Ovary (tissue), 9 donors: ENCODE measurements around the gene TOGARAM2. TPM values are rescaled to one million over a fixed set of nuclear protein-coding genes. Genes with fewer than 3 reads are reported as not detected.
A peak's percentile ranks its signal among the peaks of the same experiment; 100 is the strongest.

Source experiments
- DNase-seq, 5 donors: peaks; one replicate each; pipeline ENCODE4 v3.0.0-alpha.2; 2019 to 2020
- H3K27ac ChIP-seq, 2 donors: fragments of 200-600 bp; one replicate each; pipeline versions ENCODE4 v1.5.1 to v1.8.0; 2019 to 2022
- H3K27me3 ChIP-seq: fragments of 200-600 bp; one replicate; pipeline ENCODE4 v1.8.0; 2022
- H3K36me3 ChIP-seq: fragments of 200-600 bp; sonication (generic); one replicate; pipeline ENCODE4 v1.5.1; 2019
- H3K4me1 ChIP-seq: one replicate; pipeline ENCODE4 v1.8.1; 2013; ENCODE audit warnings: mild to moderate bottlenecking, moderate library complexity; ENCODE audit not compliant: insufficient read depth
- H3K4me3 ChIP-seq: fragments of 200-600 bp; sonication (generic); one replicate; pipeline ENCODE4 v1.5.1; 2017
- H3K9me3 ChIP-seq, 2 donors: fragments of 200-600 bp in 1 of 2; sonication (generic) in 1 of 2; one replicate each; pipeline versions ENCODE4 v1.5.1 to v1.8.1; 2013 to 2019; ENCODE audit warnings: mild to moderate bottlenecking in 1 of 2, moderate library complexity in 1 of 2
- CTCF ChIP-seq, 3 donors: fragments of 450-650 bp in 2 of 3; fragments of 200-600 bp in 1 of 3; IDR thresholded peaks; one replicate each; pipeline versions ENCODE4 v1.5.1 to v1.8.0; 2016 to 2022; ENCODE audit warnings: antibody characterized with exemption in 3 of 3, mild to moderate bottlenecking in 1 of 3
- EP300 ChIP-seq: sonication (generic); formaldehyde crosslinking; IDR thresholded peaks from one replicate; pipeline ENCODE4 v1.6.1; 2017; ENCODE audit warnings: antibody characterized with exemption
- POLR2A ChIP-seq: fragments of 450-650 bp; IDR thresholded peaks from one replicate; pipeline ENCODE4 v1.6.1; 2017; ENCODE audit warnings: antibody characterized with exemption, mild to moderate bottlenecking, moderate library complexity
- WGBS, 3 donors: extraction: QIAGEN DNeasy Blood & Tissue Kit in 1 of 3; methylation state at CpG; one replicate each; pipeline versions ENCODE4 v1.1.5 to v1.1.7; 2013 to 2017; 5-methylcytosine and 5-hydroxymethylcytosine counted together
- intact Hi-C, 4 donors: fragments of 100-400 bp; cut with DNase I; formaldehyde crosslinking; loops; one replicate each; pipeline versions ENCODE4 v1.11.0 to v1.15.1; 2022 to 2023
- polyA plus RNA-seq, 2 donors: library from polyadenylated mRNA; stranded (reverse); fragments of 200-250 nt in 1 of 2; fragments of 350-450 nt in 1 of 2; fragmentation: Illumina TruSeq in 1 of 2; extraction: RNeasy Lipid Tissue Mini Kit (QIAGEN cat#74804) in 1 of 2; gene quantifications; one replicate each; pipeline ENCODE4 v1.2.3, GENCODE V29; 2013 to 2014
- total RNA-seq, 7 donors: library from RNA; depleted of rRNA in 2 of 7; stranded (reverse); fragments of >200 nt in 2 of 7; fragmentation: NEBNext Ultra II Directional in 3 of 7; extraction: Animal tissue kit (Norgen Biotek cat#: 25700) in 3 of 7; gene quantifications; one replicate each; pipeline versions ENCODE4 v1.1.0 to v1.2.4, GENCODE V29; 2016 to 2023
- donor health status: DM: no; HTN: no; CAD: no; lungs with moderate emphysema.
- donor health status: DM: no; HTN: no; CAD: no.
- donor health status: Bipolar disorder and iron deficiency.
- donor health status: DM: yes; HTN: yes; CAD: no.
- donor health status: DM: no; HTN: no; CAD: no.
- donor health status: DM: yes; HTN: yes; CAD: no.

TOGARAM2 gene
- total and polyA plus RNA-seq, 9 donors = 0.33 to 21.1 (median 1.7) TPM

GRCh38 chr2:29053670-29054400, 72.7 kb downstream of the TOGARAM2 start:
- Histone ChIP-seq H3K4me1 (no peaks in the 10 kb centered on the region), H3K4me3 (no peak overlapping the region), H3K36me3 (no peaks in the 10 kb centered on the region), H3K27ac (no peak overlapping the region), H3K9me3 (no peaks in the 10 kb centered on the region), H3K27me3 (no peaks in the 10 kb centered on the region)
- 40 to 45% (median 45%) methylated on average over 5 of the region's 5 CpGs for WGBS, 3 donors
- no peak for TF ChIP-seq EP300
- TF ChIP-seq CTCF (IDR thresholded peaks at IDR 0.05) = no peak
- TF ChIP-seq POLR2A = no peak
- peak in 1 of 5 donors; percentile 17 for DNase-seq
- intact Hi-C loops = no loop called here

GRCh38 chr2:29054430-29054829, 73.3 kb downstream of the TOGARAM2 start:
- intact Hi-C loops = no loop called here

GRCh38 chr2:29055601-29056000, 74.5 kb downstream of the TOGARAM2 start:
- WGBS, 3 donors = 96 to 100% (median 96%) methylated on average over 1 of the region's 1 CpG
- no peaks in the 10 kb centered on the region for H3K36me3 ChIP-seq
- no peaks in the 10 kb centered on the region for H3K27me3 ChIP-seq
- no peak overlapping the region for H3K4me3 ChIP-seq
- TF ChIP-seq CTCF (IDR thresholded peaks at IDR 0.05) (no peak), EP300 (no peak), POLR2A (no peak)
- no peak for DNase-seq
- H3K4me1 ChIP-seq = no peaks in the 10 kb centered on the region
- no peak overlapping the region for H3K27ac ChIP-seq
- no peaks in the 10 kb centered on the region for H3K9me3 ChIP-seq
- intact Hi-C loops = no loop called here

More at GRCh38 chr2:29054430-29054829, 73.3 kb downstream of the TOGARAM2 start:
- no peak for TF ChIP-seq EP300
- TF ChIP-seq POLR2A = no peak
- Histone ChIP-seq H3K4me3 (no peak overlapping the region), H3K36me3 (no peaks in the 10 kb centered on the region), H3K4me1 (no peaks in the 10 kb centered on the region), H3K9me3 (no peaks in the 10 kb centered on the region), H3K27me3 (no peaks in the 10 kb centered on the region), H3K27ac (no peak overlapping the region)
- 62 to 89% (median 82%) methylated on average over 7 of the region's 7 CpGs for WGBS, 3 donors
- peak in 1 of 5 donors; percentile 6 for DNase-seq

GRCh38 chr2:29056452-29056851, 75.4 kb downstream of the TOGARAM2 start:
- peak in 1 of 5 donors; percentile 6 for DNase-seq
- Histone ChIP-seq H3K36me3 (no peaks in the 10 kb centered on the region), H3K27ac (no peak overlapping the region), H3K4me3 (no peak overlapping the region), H3K27me3 (no peaks in the 10 kb centered on the region), H3K4me1 (peaks cover 2% of the 10 kb centered on the region), H3K9me3 (no peaks in the 10 kb centered on the region)
- TF ChIP-seq CTCF (IDR thresholded peaks at IDR 0.05) (no peak), EP300 (no peak), POLR2A (no peak)
- intact Hi-C loops = no loop called here
- WGBS, 3 donors = 95 to 97% (median 96%) methylated on average over 5 of the region's 5 CpGs

GRCh38 chr2:29057006-29057405, 75.9 kb downstream of the TOGARAM2 start:
- intact Hi-C loops = no loop called here
- DNase-seq = no peak
- Histone ChIP-seq H3K36me3 (no peaks in the 10 kb centered on the region), H3K4me3 (no peak overlapping the region), H3K9me3 (no peaks in the 10 kb centered on the region), H3K27ac (no peak overlapping the region), H3K27me3 (no peaks in the 10 kb centered on the region), H3K4me1 (peaks cover 5% of the 10 kb centered on the region)
- 95 to 96% (median 96%) methylated on average over 4 of the region's 4 CpGs for WGBS, 3 donors
- no peak for TF ChIP-seq EP300
